HTR-8/SVneo (cell line): ENCODE measurements around the gene EFCC1.

Experiments used
- DNase-seq: peaks from one replicate; pipeline ENCODE4 v3.0.0; 2011; ENCODE audit warnings: low spot score, mixed read lengths; ENCODE audit not compliant: insufficient read length
- FAIRE-seq: peaks from 2 replicates; lab custom pipeline; 2011; peaks lifted over from hg19 to GRCh38; lab: Jason Lieb, UNC

The EFCC1 gene

DNA sequence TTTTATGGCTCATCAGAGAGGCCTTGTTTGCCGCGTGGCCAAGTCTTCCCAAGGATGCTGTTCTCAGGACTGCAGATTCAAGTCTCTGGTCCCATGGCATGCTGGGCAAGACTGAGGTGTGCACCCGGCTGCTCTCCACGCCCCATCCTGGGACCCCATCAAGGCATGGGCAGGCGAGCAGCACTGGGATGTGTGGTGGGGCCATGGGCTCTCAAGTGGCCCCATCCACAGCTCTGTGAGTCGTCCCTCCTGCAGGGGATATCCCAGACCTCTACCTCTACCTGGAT lies 46.4 kb downstream of the EFCC1 start:
- FAIRE-seq = no peak

GRCh38 chr3:129050556-129051295 lies 49.6 kb downstream of the EFCC1 start:
- no peak for FAIRE-seq
- no peak for DNase-seq

More for the DNA sequence above, 46.4 kb downstream of the EFCC1 start:
- DNase-seq = no peak

DNA sequence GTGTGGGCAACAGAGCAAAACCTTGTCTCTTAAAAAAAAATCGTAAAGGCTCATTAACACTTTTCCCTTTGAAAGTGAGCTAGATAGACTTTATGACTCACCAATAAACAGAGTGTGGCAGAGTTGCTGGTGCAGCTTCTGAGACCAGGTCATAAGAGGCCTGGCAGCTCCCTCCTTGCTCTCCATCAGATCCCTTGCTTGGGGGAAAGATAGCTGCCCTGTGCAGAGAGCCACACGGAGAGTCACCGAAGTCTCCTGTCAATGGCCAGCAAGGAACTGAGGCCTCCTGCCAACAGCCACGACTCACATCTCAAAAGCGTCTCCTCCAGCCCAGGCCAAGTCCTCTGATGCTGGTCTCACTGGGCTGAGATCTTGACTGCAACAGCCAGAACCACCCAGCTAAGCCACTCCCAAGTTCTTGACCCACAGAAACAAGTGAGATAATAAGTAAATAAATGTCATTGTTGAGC lies 50.8 kb downstream of the EFCC1 start:
- FAIRE-seq = no peak

DNA sequence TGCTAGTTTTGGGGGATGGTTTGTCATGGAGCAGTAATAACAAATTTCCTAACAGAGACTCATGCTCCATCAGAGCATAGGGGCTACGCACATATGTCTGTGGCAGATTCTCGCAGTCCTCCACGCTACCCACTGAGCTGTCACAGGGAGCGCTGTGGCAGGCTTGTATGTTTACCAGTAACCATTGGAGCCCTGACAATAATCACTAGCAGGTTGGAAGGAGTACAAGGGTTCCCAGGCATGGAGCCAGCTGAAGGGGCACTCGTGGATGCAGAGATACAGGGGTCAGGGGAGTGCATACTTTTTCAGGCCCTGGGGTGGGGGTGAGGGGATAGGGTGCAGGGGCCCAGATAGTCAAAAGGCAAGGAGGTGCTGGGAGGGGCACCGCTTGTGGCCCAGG lies 51.6 kb downstream of the EFCC1 start:
- FAIRE-seq (no peak), DNase-seq (no peak)

More for the DNA sequence above, 50.8 kb downstream of the EFCC1 start:
- DNase-seq = no peak

GRCh38 chr3:129054605-129055104 lies 53.6 kb downstream of the EFCC1 start:
- FAIRE-seq (no peak), DNase-seq (no peak)

DNA sequence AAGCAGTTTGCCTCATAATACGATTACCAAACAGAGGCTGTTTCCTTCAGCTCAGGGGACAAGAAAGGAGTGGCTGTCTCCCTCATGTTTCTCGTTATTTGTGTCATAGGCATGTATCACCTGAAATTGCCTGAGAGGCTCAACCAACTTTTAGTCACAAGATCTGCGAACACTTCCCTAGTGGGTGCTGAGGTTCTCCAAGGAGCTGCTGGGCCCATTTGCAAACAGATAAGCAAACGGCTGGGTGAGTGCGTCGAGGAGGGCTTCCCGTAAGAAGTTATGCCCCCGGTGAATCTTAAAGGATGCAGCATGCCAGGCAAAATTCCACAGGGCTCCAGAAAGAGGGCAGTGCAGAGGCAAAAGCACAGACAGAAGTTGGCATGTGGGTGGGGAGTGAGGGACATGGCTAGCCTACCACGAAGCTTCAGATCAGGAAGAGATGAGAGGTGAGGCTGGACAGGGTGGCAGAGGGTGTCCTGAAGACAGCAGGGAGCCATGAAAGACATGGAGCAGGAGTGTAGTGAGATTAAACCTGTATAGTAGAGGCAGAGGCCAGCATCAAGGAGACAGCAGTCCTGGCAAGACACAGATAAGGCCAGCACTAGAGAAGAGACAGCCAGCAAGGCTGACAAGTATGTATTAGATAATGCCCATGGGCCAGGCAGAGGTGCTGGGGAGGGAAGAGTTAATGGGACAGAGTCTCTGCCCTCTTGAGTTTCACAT lies 55.5 kb downstream of the EFCC1 start:
- no peak for FAIRE-seq
- DNase-seq = no peak

GRCh38 chr3:129057249-129057648 lies 56.1 kb downstream of the EFCC1 start:
- FAIRE-seq = no peak

DNA sequence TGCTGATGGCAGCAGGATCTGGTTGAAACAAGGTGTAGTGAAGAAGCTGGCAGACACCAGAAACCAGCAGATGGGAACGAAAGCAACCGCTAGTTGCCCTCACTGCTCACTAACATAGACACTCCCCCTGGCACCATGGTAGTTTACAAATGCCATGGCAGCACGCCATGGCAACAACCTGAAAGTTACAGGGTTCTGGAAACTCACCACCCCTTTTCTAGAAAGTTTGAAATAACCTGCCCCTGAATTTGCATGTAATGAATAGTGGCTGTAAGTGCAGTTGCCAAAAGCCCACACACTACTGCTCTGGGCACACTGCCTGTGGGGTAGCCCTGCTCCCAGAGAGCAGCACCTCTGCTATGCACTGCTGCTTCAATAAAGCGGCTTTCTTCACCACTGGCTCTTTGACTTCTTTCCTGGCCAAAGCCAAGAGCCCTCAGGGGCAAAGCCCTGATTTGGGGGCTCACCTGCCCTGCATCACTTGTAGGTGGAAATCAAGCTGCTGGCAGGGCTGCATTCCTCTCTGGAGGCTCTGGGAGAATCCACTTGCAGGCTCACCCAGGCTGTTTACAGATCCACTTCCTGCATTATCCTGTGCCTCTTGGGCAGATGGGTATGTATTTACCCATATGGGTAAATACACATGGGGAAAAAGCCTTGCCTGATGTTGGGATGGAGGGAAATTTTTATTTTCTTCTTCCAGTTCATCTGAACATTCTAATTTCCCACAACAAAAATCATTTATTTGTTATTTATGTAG lies 57.5 kb downstream of the EFCC1 start:
- FAIRE-seq = no peak
- no peak for DNase-seq

More at GRCh38 chr3:129057249-129057648, 56.1 kb downstream of the EFCC1 start:
- DNase-seq = no peak

DNA sequence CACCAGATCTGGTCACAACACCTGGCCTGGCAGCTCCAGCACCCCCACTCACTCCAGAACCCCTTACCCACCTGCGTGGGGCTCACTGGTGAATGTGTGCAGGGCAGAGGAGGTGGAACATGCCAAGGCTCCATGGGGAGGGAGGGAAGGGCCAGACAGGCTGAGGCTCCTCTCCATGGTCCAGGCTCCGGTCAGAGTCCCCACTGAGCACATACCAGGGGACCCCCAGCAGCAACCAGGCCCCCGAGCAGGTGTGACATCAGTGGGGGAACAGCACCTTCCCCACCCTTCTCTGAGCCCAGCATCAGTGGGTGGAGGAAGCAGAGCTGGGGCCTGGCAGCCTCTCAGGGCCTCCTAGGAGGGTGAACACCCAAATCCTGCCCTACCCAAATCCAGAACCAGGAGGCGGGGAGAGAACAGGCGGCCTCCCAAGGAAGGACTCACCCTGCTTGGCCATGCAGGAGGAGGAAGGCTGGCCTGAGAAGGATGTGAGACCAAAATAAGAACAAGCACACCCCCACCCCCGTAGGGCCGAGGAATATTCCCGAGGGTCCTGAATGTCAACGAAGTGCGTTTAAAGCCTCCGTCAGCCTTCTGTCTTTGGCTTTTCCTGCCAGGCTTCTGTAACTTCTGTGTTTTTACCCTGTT lies 58.3 kb downstream of the EFCC1 start:
- no peak for FAIRE-seq
- no peak for DNase-seq

DNA sequence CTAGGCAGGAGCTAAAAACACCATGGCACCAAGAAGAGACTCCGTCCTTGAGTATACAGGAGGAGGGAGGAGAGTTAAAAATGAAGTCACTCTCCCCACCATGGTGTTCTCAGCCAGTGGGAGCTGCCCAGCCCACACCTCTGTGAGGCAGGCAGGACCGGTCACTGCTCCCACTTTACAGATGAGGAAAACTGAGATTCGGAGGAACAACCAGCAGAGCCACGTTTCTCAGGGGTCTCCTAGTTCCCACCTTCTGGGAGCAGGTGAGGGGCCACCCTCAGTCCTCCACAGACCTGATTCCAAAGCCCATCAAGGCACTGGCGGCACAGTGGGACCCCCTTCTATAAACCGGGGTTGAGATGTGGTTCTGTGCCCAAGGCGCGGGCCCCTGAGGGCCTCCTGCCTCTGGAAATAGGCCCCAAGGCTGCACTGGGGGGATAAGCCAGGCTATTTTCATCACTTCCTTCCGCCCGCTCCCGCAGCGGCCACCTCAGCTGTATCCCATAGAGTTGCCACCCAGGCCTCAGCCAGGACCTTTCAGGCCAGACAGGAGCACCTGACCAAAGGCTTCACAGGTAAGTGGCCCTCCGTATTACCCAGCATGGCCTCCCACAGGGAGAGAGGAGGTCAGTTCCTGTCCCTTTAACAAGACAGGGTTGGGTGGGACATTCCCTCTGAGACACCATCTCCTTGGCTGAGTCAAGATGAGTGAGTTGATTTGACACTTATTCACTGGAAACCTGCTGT lies 59.3 kb downstream of the EFCC1 start, which contains the start of gene GP9:
GP9 (plus strand) TSS at position 504 of the 747 bp plus-strand sequence. CDS start 961 bp downstream, outside the sequence.
- no peak for DNase-seq
- no peak for FAIRE-seq

DNA sequence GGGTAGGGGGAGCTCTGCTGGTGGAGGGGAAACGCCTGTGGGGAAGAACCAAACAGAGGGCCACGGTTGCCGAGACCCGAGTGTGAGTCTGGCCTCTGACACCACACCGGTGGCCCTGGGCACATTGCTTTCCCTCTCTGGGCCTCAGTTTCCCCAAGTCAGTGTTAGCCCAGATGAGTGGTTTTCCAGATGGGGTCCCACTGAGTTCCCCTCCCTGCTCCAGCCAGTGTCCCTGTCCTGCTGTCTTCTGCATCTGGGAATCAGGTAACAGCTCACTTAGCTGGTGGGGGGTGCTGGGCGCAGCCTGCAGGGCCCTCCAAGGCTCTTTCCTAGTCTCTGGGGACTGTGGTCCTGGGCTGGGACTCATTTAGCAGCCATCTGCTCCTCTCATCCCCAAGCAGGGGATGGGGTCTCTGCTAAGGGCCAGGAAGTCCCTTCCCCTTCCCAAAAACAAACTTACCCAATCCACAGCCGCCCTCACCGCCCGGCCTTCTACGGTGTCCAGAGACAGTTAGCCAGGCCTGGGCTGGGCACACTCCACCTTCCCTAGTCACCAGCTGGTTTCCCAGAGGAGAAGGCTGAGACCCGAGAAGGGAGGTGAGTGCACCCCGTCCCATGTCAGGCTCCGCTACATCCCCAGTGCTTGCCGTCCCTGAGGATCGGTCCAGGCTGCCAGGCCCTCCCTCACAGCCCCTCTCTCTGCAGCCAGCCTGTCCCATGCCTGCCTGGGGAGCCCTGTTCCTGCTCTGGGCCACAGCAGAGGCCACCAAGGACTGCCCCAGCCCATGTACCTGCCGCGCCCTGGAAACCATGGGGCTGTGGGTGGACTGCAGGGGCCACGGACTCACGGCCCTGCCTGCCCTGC lies 60.2 kb downstream of the EFCC1 start:
- FAIRE-seq (no peak), DNase-seq (no peak)

- DNase-seq = no peak
- no peak for FAIRE-seq
Observed at GRCh38 chr3:129061888-129062834, 61.1 kb downstream of the EFCC1 start.

GRCh38 chr3:129063091-129063640 lies 62.1 kb downstream of the EFCC1 start:
- no peak for FAIRE-seq
- no peak for DNase-seq

DNA sequence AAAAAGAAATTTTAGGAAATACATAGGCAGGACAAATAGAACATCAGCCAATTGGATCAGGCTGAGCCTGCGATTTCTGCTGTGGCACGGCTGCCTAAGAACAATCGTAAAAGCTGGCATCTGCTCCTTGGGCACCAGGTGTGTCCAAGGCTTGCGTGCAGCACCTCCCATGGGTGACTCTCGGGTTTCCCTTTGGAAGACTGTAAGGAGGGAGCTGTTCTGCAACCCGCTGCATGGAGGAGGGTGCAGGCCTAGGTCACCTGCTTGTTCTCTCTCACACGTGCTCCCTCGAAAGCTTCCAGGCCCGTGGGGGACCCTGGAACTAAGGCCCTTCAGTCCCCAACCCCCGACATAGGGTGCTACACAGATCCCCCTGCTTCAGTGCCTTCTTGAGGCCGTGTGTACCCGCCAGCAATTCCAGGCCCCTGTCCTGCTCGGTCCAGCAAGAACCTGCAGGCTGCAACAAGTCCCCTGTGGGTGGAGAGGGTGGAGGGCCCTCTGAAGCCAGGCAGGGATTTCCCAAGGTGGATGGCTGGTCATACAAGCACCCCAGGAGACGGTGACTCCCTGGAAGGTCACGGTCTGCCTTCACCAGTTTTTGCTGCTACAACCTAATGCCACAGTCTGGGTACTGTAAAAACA lies 62.9 kb downstream of the EFCC1 start:
- FAIRE-seq = no peak
- DNase-seq = no peak

DNA sequence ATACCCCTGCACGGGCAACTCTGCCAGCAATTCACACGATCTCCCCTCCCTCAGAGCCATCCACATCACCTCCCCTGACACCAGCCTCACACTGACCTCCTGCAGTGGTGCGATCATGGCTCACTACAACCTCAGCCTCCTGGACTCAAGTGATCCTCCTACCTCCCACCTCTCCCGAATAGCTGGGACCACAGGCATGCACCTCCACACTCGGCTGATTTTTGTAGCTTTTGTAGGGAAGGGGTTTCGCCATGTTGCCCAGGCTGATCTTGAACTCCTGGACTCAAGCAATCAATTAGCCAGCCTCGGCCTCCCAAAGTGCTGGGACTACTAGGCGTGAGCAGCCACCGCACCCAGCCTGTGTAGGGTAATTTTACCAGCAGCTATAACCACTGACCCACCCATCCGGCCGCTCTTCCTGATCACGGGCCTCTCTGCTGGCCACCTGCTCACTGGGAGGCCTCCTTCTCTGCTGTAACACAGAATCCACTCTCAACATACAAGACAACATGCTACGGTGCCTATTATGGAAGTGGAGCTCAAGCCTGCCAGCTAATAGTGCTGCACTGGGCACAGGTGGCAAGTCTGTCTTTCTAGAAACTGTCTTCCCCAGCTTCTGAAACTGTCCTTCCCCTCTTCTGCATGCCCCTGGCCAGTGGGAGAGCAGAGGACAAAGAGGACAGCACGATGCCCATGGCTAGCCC lies 64.1 kb downstream of the EFCC1 start:
- DNase-seq (no peak), FAIRE-seq (no peak)

DNA sequence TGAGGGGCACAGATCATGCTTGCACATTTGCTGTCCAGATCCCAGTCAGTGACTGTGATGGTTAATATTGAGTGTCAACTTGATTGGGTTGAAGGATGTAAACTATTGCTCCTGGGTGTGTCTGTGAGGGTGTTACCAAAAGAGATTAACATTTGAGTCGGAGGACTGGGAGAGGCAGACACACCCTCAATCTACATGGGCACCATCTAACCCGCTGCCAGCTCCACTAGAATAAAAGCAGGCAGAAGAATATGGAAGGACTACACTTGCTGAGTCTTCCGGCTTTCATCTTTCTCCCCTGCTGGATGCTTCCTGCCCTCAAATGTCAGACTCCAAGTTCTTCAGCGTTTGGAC lies 64.6 kb downstream of the EFCC1 start:
- DNase-seq (no peak), FAIRE-seq (no peak)
